HG02623 (cell line): ENCODE measurements around the gene LCA5L.
"Not testable (repeated sequence)": the region's sequence is repeated elsewhere in the genome, so short reads cannot be mapped to it uniquely, and the experiment has no call there.

Experiments
- ATAC-seq: cut with Tn5 transposase; IDR thresholded peaks from one replicate; pipeline ENCODE4 v1.9.1; 2021; ENCODE audit warnings: moderate library complexity; ENCODE audit not compliant: unreplicated experiment

The LCA5L gene

DNA sequence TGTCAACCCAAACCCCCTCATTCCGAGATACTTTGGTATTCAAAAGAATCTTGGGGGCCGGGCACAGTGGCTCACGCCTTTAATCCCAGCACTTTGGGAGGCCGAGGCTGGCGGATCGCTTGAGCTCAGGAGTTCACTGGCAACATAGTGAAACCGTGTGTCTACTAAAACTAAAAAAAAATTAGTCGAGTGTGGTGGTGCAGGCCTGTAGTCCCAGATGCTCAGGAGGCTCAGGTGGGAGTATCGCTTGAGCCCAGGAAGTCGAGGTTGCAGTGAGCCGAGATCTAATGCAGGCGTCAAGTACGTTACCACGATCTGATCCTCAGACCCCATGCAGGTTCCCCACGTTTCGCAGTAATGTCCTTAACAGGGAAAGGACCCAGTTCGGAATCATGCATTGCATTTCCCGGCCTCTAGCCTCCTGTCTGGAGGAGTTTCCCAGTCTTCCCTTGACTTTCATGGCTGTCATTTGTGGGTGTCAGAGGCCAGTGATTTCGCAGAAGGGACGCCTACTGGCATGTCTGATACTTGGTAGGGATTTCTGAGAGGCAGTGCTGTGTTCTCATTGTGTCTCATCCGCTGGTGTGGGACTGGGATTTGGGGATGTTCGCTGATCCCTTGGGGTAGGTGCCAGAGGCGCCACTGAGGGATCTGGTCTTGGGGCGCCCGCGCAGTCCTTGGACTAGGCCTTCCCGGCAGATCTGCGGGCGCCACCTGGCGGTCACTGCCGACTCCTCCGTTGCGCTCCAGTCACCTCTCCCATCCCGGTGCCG, 57.4 kb downstream of the LCA5L start:
- ATAC-seq = peak; percentile 69

DNA sequence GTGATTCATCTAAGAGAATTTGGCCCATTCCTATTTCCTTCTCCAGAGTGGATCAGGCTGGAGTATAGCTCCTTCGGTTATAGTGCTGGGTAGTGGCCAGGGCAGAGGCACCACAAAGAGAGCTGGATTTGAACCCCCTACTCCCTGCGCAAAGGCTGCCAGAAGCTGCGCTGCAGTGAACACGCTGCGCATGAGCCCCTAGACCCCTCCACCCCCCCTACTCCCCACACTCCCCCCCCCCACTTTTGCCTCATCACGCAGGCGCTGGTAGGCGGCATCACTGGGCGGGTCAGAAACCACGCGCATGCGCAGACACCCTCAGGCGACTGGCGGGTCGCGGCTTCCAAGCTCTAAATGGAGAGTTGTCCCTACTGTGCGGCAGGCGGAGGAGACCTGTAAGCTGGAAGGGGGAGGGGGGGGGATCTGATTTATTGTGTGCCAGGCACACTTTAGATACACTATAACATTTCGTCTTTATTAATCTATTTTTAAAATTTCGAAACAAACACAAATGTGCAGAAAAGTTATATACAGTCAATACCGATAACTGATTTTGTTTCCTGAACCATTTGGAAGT, 58.0 kb downstream of the LCA5L start:
- no peak for ATAC-seq

DNA sequence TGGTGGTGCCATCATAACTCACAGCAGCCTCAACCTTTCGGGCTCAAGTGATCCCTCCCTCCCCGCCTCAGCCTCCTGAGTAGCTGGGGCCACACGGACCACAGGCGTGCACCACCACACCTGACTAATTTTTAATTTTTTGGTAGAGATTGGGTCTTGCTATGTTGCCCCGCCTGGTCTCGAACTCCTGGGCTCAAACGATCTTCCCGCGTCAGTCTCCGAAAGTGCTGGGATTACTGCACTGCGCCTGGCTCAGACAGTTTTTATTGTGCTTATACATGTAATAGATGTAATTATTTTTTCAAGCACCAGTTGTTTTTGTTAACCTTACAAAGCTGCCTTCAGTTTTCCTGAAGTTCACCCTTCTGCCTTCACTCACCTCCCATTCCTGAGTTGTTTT, 58.7 kb downstream of the LCA5L start:
- no peak for ATAC-seq

DNA sequence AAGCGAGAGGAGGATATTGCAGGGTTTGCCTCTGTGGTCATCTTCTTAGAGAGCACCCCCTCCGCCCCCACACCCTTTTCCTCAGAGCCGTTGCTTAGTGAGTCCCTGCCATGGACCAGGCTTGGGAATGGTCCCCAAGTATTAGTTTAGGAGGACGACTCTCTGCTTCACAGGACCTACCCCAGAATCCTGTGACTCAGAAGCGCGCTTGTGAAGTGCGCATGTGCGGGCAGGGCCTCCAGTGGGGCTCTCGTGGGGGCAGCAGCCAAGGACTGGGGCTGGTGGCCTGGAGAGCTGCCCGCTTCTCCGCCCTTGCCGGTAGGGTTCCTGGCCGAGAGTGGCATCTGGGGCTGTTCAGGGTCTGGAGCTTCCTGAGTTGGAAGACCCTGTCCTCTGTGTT, 59.4 kb downstream of the LCA5L start:
- no peak for ATAC-seq

DNA sequence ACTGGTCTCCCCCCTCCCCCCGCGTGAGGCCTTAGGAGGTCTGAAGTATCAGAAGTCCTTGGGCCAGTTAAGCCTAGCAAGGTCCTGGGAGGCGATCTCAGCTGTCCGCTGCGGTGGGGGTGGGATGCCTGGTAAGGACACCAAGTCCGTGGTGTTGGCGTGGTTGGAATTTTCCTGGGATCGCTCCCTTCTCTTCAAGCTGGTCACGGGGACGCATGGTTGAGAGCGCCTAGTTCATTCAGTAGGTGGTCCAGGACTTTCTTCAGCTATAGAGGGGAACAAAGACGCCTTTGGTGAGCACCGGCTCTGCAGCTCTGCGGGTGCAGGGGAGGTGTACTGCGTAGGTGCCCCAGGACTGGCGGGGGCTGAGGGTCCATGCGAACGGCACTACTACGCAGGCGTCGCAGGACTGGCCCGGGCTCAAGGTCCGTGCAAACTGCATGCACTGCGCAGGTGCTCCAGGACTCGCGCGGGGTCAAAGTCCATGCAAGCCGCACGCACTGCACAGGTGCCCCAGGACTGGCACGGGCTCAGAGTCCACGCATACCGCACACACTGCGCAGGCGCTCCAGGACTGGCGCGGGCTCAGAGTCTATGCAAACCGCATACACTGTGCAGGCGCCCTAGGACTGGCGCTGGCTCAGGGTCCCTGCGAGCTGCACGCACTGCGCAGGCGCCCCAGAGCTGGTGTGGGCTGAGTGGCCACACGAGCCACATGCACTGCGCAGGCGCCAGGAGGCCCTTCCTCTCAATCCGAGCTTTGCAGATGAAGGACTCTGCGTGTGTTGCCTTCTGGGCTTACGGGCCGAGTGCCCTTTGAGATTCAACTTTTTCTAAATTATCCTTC, 60.1 kb downstream of the LCA5L start:
- no peak for ATAC-seq

DNA sequence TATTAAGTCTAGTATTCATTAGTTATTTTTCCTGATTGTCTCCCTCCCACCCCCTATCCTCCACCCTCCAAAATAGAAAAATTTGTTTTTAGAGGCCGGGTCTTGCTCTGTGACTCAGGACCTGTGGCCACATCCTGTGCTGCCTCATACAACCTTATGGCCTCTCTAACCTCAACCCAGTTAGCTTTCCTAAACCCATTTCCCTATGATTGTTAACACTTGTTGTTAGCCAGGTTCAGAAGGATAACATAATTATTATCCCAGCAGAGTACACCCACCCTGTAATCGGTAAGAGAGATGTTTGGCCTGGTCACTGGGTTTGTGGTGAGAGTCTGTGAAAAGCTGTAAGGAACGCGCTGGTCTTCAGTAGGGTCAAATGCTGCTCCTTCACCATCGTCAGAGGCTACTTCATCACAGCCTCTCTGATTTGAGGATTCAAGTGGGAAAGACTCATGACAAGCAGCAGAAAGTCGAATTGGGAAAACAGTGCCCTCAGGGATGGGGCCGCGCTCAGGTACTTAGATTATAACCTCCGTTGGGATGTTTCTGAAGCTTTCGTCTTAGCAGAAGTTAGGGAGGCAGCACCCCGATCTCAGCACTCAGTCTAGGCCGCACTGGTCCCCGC, 60.8 kb downstream of the LCA5L start:
- ATAC-seq = no peak

DNA sequence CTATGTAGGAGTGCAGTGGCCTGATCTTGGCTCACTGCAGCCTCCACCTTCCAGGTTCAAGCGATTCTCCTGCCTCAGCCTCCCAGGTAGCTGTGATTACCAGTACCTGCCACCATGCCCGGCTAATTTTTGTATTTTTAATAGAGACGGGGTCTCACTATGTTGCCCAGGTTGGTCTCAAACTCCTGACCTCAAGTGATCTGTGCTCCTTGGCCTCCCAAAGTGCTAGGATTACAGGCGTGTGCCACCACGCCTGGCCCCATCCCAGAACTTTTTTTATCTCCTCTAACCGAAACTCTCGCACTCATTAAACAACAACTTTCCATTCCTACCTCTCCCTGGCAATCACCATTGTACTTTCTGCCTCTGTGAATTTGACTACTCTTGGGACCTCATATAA, 63.5 kb downstream of the LCA5L start:
- not testable (repeated sequence) for ATAC-seq

DNA sequence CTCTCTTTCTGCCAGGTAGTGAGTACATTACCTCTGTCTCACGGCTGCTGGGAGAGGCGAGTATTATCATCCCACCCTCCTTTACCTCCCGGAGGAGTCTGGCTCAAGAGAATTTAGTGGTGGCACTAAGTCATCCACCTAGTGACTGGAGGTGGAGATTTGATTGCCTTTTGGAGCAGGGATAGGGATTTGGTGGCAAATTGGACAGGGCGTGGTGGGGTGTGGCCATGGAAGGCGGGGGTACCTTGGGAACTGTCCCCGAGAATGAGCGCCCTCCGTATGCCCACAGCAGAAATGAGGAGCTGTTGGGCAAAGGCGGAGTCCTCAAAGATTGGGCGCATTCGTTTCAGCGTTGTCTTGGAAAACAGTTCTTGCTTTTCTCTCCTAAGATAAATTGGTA, 64.6 kb downstream of the LCA5L start:
- ATAC-seq = no peak

DNA sequence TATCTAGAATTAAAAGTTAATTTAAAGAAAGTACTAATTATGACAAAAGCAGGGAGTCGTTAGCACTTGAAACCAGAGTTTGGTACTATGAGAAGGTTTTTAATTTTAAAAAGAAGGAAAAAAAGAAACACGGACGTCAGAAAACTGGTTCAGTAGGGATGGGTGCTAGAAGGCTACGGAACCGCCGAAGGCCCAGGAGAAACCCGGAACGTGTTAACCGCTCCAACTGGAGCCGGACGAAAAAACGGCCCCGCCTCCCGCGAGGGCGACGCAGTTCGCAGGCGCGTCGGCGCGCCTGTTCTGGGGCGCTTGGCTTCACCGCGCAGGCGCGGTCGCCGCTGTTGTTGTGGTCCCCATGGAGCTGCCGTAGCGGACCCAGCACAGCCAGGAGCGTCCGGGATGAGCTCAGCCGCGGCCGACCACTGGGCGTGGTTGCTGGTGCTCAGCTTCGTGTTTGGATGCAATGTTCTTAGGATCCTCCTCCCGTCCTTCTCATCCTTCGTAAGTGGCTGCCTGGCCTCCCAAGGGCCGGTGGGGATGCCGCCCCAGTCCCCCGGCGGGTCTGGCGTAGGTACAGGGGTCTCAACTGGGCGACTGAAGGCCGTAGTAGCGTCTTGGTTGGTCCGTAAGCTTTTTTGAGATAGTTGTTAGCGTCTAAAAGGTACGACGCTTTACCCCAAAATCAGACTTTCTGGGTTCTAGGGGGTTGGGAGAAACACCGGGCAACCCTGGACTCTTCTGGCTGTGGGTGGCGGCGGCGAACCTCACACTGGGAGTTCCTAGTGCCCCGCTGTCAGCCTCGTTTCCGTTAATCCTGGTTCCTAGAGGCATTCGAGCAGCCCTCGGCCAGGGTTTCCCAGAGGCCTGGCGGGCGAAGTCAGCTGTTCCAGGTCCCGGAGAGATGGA, 65.3 kb downstream of the LCA5L start:
- ATAC-seq = peak; percentile 98

DNA sequence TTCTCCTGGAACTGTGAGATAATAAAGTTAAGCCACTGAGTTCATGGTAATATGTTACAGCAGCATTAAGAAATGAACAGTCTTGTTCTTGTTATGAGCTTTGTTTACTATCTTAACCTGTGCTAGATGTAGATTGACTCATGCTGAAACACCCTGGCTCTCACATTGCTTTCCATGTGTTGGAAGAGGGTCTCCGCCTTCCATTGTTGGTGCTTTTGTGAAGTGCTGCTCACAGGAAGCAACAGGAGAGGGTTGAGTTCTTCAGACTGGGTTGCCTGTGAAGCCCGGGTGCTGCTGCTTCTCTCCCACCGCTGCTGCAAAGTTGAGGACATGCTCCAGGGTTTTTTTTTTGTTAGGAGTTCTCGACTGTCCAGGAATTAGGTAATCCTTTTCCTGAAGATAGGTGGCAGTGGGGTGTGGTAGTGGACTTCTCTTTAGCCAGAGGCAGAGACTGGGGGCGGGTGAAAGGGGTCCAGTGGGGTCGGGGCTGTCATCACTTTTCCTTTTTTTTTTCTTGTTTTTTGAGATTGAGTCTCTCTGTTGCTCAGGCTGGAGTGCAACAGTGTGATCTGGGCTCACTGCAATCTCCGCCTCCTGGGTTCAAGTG, 68.0 kb downstream of the LCA5L start:
- ATAC-seq = no peak

DNA sequence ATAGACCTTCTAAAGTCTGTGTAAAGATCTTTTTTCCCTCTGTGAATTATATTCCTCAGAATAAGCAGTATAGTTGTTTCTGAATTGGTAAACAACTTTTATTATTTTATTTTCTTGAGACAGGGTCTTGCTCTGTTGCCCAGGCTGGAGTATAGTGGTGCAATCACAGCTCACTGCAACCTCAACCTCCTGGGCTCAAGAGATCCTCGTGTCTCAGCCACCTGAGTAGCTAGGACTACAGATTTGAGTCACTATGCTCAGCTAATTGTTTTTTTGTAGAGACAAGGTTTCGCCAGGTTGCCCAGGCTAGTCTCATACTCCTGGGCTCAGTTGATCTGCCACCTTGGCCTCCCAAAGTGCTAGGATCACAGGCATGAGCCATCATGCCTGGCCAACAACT, 70.1 kb downstream of the LCA5L start:
- ATAC-seq = no peak

DNA sequence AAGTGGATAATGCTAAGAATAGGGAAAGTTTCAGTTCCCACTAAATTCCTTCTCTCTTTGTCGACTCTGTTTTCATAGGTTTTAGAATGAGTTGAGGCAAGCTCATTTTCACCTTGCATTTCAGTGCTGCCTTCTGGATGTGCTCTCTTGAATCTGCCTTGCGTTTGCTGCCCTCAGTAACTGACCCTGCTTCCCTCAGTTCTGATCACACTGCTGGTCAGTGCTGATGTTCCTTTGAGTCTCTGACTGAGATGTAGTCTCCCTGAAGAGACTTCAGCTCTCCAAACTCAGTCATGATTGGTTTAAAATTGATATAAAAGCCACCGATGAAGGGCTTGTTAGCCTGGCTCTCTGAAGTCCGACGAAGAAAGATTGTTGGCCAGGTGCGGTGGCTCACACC, 71.5 kb downstream of the LCA5L start:
- no peak for ATAC-seq

DNA sequence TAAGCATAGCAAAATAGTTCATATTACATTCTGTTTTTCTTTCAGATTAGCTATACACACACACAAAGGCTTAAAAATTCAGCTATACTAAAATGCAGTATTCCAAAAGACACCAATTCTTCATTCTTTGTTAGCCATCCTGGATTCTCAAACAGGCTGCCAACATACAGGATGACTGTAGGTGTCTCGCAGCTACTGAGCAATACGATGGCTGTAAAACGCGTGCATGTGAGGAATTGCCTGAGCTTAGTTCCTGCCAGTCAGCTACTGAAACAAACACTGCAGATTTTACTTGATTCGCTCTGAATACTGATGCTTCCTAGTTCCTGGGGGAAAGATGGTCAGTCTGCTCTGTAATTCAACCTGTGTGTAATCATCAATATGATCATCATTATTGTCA, 71.9 kb downstream of the LCA5L start:
- no peak for ATAC-seq

DNA sequence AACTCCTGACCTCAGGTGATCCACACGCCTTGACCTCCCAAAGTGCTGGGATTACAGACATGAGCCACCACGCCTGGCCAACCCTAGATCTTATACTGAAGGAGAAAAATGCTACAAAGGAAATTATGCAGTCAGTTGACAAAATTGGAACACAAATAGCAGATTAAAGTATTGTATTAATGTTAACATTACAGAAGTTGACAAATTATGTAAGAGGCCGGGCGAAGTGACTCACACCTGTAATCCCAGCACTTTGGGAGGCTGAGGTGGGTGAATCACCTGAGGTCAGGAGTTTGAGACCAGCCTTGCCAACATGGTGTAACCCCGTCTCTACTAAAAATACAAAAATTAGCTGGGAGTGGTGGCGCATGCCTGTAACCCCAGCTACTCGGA, 75.7 kb downstream of the LCA5L start:
- not testable (repeated sequence) for ATAC-seq

DNA sequence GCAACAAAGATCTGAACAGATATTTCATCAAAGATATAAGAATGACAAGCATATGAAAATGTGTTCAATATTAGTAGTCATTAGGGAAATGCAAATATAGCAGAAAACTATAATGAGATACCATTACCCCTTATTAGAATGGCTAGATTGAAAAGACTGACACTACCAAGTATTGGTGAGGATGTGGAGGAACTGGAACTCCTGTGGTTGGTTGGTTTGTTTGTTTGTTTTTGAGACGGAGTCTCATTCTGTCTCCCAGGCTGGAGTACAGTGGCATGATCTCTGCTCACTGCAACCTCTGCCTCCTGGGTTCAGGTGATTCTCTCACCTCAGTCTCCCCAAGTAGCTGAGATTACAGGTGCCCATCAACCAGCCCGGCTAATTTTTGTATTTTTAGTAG, 77.8 kb downstream of the LCA5L start:
- ATAC-seq = no peak

DNA sequence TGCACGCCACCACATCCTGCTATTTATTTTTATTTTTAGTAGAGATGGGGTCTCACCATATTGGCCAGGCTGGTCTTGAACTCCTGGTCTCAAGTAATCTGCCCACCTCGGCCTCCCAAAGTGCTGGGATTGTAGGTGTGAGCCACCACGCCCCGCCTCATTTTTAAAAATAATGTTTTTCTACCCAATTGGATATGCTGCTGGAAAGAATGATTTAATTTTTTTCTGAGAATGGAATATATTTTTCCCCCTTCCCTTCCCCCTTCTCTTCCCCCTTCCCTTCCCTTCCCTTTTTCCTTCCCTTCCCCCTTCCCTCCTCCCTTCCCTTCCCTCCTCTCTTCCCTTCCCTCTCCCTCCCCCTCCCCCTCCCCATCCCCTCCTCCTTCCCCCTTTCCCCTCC, 79.0 kb downstream of the LCA5L start:
- no peak for ATAC-seq

DNA sequence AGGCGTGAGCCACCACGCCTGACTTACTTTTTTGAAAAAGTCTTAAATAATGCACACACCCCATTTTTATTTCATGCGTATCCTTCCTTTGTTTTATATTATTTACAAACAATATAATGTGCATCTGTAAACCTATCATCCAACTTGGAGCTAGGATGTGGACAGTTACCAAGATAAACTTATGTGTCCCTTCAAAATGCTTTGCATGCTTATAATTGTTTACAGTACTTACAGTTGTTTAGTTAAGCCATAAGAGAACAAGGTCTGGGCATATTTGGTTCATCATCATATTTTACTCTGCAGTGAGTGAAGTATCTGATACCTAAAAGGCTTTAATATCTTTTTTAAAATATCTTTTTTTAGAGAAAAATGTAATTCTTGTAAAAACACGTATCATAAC, 80.6 kb downstream of the LCA5L start:
- ATAC-seq = no peak

DNA sequence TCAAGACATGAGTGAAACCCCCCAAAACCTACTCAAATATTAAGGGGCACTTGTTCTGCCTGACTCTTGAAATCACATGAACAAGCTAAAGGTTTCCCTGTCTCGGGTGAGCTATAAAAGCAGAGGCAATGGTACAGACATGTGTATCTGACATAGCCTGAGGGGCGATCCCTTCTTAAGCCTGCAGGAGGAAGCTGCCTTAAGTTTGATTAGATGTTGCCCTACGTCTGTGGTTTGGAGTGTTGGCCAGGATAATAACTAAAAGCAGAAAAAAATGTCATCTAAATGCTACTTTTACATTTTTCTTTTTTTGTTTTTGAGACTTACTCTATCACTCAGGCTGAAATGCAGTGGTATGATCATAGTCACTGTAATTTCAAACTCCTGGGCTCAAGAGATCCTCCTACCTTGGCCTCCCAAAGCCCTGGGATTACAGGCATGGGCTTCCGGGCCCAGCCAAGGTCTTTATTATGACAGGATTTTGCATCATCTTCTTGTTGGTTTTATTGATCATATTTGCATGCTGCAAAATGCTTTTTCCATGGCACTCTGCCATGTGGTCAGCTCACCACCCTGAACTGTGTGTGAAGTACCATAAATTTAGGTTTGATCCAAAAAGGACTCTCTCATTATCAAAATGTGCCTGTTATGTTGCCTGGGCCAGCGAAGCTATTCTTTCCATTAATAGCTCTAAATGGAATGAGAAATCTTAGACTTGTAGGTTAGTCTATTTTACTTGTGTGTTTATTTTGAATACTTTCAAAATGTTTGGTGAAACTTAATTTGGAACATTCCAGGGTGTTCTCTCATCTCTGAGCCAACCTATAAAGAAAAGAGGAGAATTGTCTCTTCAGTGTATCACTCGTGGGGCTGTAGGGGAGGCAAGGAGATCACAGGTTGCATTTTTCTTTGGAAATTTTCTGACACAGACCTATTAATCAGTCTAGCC, 81.7 kb downstream of the LCA5L start:
- ATAC-seq = no peak

DNA sequence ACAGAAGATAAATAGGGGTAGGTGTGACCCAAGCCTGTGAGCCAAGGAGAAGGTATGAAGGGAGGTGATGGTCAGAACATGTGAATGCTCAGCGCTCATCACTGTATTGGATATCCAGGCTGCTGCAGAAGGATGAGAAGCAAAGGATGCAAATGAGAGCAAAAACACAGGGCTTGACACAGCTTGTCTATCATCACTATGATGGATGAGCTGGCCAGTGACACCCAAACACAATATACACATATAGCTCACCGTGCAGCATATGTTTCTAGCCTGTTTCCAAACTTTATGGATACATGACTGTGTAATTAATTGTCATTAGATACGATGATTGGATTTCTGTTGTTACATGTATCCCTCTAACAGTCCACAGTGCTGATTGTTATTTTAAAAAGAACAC, 82.8 kb downstream of the LCA5L start:
- ATAC-seq = no peak
